Fibroblast of skin of right biceps (primary cell): ENCODE measurements around the gene GLTP.
A peak's percentile ranks its signal among the peaks of the same experiment; 100 is the strongest.

Experiments
- DNase-seq: peaks from one replicate; pipeline ENCODE4 v3.0.0-alpha.2; 2013

The GLTP gene

DNA sequence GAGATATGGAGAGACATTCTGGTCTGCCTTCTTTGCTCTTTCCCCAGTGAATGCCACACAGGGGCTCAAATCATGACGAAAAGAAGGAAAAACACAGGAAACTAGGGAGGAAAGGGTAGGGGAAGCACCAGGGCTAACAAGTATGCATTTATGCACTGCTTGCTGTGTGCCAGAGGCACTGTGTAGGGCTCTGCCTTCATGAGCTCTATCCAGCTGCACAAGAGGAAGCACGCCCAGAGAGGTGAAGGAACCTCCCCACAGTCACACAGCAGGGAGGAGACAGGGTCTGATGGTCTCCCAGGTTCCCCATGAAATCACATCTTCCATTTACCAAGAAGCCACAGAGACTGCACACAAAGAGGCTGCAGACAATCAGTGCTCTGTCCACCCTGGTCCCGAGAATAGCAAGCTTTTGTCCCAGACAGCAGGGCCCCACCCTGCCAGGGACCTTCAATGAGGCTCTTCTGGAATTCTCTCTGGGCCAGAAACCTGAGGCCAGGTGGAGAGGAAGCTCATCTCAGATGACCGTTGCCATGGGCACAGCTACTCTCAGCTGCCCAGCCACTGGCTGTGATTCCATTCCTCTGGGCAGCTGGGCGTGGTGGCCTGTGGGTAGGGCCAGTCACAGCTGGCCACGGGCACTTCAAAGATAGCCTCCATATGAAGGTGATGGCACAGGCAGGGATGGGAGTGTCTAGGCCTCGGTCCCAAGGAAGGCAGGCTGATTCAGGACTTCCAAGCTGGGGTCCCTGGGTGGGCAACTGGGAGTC lies 39.9 kb downstream of the GLTP start:
- DNase-seq: no peak

GRCh38 chr12:109839444-109839843 lies 40.9 kb downstream of the GLTP start:
- no peak for DNase-seq

DNA sequence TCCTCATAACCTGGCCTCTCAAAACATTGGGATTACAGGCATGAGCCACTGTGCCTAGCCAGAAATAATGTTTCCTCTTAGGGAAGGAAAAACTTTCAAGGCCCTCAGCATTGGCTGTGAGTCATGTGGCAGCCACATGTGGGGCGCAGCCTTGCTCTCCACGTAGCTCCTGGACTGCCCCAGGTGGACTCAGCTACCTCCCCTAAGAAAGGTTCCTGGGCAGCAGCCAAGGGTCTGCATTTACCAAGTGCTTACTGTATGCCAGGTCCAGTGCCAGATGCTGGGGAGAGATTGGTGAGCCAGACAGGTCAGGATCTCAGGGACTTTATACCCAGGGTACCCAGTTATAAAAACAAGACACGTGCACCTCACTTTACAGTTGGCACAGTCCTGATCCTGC lies 43.4 kb downstream of the GLTP start:
- DNase-seq: peak; percentile 34

DNA sequence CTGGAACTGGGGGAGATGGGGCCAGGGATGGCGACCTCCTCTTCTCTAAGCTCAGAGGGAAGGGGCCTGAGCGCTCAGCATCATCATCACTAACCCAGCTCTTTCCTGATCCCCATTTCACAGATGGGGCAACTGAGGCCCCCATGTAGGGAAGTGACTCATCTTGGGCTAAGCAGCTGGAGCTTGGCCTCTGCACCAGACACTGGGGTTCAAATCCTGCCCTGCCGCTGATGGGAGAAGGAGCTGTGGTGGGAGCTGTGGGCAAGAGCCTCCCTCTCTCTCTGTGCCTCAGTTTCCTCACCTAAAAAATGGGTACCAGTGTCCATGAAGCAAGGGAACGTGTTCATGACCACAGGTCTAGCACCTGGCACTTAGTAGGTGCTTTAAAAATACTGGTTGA lies 44.5 kb downstream of the GLTP start:
- DNase-seq: no peak

DNA sequence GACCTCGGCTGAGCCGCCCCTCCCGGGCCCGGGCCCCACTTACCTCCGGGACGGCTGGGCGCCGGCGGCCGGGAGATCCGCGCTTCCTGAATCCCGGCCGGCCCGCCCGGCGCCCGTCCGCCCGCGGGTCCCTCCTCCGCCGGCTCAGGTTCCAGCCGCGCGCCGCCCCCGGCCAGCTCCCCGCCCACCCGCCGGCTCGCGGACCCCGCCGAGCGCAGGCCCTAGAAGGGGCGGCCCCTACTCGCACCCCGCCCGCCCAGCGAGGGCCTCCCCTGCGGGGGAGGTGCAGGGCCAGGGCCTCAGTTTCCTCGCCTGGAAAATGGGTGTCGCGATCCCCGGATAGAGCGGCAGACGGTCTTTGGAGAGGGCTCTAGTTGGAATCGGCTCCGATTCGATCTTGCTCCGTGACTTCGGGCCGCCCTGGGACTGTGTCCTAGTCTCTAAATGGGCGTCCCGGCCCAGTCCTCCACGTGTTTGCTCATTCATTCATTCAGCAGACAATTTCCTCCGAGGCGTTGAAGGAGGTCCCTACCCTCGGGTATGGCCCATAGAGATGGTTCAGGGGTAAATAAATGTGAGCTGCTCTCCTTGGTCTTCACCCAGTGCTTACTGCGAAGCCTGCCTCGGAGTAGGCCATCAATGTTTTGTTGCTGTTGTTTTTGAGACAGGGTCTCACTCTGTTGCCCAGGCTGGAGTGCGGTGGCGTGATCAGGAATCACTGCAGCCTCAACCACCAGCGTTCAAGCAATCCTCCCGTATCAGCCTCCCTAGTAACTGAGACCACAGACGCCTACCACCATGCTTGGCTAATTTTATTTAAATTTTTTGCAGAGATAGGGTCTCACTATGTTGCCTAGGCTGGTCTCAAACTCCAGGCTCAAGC lies 46.8 kb downstream of the GLTP start, which contains the start of gene TRPV4:
TRPV4 (minus strand) TSS at position 92 of the 883 bp plus-strand sequence. CDS start 18,602 bp downstream, outside the sequence.
- peak; percentile 60 for DNase-seq

DNA sequence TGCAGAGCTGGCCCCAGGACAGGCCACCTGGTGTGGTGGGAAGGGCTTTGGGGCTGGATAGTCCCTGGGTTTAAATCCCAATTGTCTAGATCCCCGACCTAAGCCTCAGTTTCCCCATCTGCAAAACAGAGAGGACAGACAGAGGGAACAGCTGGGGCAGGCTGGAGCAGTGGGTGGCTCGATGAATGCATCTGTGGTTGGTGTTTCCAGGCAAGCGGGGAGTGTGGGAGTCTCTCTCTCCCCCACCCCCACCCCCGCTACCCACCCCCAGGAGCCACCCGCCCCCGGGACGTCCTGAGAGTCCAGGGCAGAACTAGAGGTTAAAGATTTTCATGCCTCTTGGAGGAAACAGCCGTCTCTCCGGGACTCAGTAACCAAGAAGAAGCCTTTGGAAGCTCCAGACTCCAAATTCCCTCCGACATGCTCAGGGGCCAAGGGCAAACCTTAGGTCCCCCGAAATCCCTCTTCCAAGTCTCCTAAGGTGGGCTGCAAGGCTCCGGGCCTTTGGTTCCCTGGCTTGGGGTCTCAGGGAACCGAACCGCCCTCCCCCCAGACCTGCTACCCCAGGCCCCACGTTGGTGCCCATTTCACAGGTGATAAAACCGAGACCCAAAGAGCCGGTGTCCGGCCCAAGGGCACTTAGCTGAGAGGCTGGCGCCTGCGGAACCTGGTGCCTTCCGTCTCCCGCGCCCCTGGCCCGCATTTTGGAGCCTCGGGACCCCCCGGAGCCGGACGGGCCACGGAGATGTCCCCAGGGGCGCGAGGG lies 47.6 kb downstream of the GLTP start:
- DNase-seq: no peak

DNA sequence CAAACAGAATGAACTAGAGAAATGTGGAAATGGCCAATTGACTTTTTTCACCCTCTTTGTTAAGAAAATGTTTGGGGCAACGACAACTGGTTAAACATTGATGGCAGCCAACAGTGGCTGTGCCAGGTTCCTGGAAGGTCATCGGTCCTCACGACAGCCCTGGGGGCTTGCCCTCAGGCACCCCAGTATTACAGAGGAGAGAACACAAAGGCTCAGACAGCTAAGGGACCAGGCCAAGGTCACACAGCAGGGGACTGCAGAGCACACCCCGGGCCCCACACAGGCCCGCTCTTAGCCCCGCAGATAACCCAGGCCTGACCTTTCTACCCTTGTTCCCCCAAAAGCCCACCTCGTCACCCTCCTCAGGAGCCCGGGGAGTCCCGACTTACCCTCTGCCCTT lies 48.4 kb downstream of the GLTP start:
- DNase-seq: no peak

DNA sequence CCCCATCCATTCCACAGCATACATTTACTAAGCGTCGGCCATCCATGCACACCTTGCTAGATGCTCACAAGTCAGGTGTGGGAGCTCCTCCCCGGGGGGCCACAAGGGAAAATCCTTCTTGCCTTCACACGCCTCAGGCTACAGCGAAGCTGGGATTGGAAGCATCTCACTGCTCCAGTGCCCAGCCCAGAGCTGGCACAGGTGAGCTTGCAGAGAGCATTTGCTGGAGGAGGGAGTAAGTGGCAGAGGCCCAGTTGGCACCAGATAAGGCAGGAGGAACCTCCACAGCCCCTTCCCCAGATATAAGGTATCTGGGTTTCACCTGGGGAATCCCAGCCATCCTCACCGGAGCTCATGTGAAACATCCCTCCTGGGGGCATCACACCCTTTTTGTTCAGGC lies 49.0 kb downstream of the GLTP start:
- DNase-seq: no peak

DNA sequence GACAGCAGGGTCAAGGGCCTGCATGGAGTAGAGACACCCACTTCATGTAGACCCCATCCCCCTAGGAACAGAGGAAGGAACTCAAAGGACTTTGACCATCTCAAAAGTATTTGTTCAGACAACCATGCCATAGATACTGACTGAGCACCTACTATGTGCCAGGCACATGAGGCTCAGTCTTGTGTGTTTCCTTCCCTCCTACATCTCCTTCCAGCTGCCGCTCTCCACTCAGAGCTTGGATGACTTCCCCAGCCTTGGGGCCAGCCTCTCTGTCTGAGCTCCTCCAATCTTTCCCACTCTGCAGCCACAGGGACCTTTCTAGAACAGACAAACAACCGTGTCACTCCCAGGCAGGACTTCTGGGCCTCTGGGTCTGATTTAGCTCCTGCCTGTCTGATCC lies 49.6 kb downstream of the GLTP start:
- no peak for DNase-seq

GRCh38 chr12:109830267-109830666 lies 50.1 kb downstream of the GLTP start:
- no peak for DNase-seq

GRCh38 chr12:109829667-109830066 lies 50.7 kb downstream of the GLTP start:
- DNase-seq: no peak

- no peak for DNase-seq
These were observed 51.4 kb downstream of the GLTP start for GRCh38 chr12:109828754-109829511.

DNA sequence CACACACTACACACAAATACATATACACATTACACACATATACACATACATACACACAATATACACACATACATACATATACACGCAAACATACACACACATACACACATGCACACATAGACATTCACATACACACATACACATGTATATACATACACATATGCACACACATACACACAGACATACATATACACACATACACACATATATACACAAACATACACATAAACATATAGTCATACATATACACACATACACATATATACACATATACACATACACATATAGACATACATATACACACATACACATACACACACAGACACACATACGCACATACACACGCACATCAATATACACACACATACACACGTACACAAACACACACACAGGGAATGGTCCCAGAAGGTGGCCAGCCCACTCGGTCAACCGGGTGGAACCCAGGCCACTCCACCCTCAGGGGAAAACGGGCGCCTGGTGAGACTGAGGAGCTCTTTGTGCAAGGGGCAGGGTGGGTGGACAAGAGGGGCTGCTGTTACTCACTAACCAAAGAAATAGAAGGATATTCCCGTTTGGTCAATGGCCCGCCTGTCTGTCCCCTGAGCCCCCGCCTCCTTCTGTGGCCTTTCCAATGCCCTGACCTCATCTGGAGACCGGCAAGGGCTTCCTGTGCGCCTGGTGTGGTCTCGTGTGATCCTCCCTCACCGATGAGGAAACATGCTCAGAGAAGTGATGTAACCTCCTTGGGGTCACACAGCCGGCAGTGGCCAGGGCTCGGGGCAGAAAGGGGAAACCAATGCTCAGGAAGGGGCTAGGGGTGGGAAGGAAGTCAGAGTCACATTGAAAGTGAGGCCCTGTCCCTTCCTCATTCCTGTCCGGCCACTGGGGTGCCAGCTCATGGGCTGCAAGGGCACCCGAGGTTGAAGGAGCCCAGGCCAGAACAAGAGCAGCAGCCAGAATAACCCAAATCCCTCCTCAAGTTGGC lies 52.5 kb downstream of the GLTP start:
- no peak for DNase-seq

GRCh38 chr12:109827080-109827479 lies 53.3 kb downstream of the GLTP start:
- no peak for DNase-seq

- no peak for DNase-seq
These were observed 55.6 kb downstream of the GLTP start for GRCh38 chr12:109824731-109825130.

DNA sequence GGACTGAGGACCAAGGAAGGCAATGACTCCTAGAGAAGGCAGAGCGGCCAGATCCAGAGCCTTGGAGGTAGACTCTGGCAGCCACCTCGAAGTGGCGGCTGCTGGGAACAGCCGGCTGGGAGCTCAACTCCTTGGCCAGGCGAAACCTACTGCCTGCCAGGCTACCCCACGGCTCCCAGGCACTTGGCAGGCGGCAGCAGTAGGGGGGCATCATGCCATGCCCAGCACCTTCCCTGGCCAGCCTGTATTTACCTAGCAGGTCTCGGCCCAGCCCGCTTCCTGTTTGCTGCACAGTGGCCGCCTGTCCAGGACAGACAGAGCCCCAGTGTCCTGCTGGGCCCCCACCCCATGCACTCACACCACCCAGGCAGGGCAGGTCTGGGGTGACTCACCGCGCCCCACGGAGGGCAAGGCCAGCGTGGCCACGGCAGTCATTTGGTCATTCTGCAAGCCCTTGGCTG lies 57.4 kb downstream of the GLTP start:
- DNase-seq: no peak

DNA sequence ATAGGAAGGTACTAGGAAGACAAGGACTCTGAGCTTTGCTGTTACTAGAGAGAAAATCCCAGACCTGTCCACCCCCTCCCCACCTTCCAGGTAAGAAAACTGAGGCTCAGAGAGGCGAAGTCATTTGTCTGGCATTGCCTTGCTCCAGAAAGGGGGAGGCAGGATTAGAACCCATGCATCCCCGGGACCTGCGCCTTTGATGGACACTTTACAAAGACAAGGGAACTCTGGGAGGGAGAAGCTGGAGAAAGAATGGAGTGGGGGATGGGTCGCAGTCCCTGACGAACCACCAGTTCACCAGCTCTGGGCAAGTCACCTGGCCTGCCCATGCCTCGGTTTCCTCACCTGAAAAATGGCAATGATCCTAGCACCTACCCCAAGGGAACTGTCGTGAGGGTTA lies 57.9 kb downstream of the GLTP start:
- no peak for DNase-seq

GRCh38 chr12:109821968-109822367 lies 58.4 kb downstream of the GLTP start:
- DNase-seq: no peak

DNA sequence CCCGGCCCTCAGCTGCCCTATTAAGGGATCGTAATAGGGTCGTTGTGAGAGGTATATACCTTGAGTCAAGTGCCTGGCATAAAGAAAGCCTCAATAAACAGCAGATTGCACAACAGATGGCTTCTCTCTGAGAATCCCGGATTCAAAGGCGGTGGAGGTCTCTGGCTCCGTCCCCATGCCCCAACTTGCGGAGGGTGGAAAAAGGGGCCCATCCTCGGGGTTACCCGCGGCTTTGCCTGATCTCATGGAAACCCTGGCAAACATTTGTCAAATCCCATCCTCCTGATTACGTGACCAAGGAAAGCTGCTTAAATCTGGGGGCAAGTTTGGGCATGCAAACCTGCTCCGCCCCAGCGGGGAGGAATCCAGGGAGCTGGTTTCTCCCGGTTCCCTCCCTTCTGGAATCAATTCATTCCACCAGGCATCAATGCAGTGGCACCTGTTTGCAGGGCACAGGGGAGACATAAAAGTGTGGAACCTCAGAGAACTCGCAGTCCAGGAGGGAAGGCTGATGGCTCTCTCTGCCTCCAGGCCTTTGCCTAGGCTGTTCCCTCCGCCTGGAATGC lies 59.4 kb downstream of the GLTP start:
- DNase-seq: no peak

GRCh38 chr12:109818905-109819500 lies 61.3 kb downstream of the GLTP start:
- peak; percentile 37 for DNase-seq
